Testis (tissue), 2 donors: ENCODE results near the gene TEX44.

Experiments
- POLR2A ChIP-seq: fragments of 450-650 bp; IDR thresholded peaks from one replicate; pipeline ENCODE4 v1.6.1; 2017; ENCODE audit warnings: antibody characterized with exemption, mild to moderate bottlenecking, moderate library complexity
- TF ChIP-seq, protein P1 (sequence below), 3 experiments: fragments of 450-650 bp in 2 of 3; fragments of 200-600 bp in 1 of 3; sonication (generic) in 1 of 3; IDR thresholded peaks; one replicate each; pipeline ENCODE4 v1.5.1; 2016 to 2019; ENCODE audit warnings: antibody characterized with exemption in 3 of 3, mild to moderate bottlenecking in 2 of 3, moderate library complexity in 1 of 3

DNA sequence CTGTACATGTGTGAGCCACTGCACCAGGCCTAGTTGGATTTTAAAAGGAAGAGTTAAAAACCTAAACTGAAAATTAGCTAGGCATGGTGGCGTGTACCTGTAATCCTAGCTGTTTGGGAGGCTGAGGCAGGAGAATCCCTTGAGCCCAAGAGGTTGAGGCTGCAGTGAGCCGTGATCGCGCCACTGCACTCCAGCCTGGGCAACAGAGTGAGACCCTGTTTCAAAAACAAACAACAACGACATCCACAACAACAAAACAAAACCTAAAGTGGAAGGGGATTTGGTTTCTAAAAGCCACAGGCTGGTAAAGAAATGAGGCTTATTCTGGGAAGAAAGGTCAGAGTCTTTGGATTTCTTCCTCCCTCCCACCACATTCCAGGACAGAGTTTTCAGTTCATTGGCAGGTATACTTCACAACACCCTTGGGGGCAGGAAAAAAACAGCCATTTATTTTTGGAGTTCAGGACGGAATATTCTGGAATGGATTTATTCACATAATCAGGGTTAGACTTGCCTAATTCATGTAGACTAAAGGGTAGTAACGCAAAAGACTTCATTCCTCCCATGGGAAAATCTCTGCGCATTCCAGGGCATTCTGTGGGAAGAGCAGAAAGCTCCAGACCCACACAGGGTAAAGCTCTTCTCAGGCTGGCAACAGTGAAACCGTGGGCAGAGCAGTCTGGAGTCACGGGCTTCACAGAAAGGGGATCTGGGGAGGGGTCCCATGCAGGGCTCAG is 34.9 kb downstream of the TEX44 start:
- TF ChIP-seq, protein P1, sequence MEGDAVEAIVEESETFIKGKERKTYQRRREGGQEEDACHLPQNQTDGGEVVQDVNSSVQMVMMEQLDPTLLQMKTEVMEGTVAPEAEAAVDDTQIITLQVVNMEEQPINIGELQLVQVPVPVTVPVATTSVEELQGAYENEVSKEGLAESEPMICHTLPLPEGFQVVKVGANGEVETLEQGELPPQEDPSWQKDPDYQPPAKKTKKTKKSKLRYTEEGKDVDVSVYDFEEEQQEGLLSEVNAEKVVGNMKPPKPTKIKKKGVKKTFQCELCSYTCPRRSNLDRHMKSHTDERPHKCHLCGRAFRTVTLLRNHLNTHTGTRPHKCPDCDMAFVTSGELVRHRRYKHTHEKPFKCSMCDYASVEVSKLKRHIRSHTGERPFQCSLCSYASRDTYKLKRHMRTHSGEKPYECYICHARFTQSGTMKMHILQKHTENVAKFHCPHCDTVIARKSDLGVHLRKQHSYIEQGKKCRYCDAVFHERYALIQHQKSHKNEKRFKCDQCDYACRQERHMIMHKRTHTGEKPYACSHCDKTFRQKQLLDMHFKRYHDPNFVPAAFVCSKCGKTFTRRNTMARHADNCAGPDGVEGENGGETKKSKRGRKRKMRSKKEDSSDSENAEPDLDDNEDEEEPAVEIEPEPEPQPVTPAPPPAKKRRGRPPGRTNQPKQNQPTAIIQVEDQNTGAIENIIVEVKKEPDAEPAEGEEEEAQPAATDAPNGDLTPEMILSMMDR (IDR thresholded peaks at IDR 0.05): no peak
- TF ChIP-seq POLR2A: no peak
